K562 (cell line): ENCODE data around the gene PRKAA2. TPM values are rescaled to one million over a fixed set of nuclear protein-coding genes. Genes with fewer than 3 reads are reported as not detected.

Source experiments
- ATAC-seq: fragments of 200-7000 bp; cut with Tn5 transposase; 3 replicates; pipeline ENCODE4 v1.9.1; 2020; ENCODE audit warnings: moderate library complexity
- BruUV-seq: library from RNA; stranded (reverse); fragments of 400-500 nt; replicated peaks from 2 replicates; lab custom pipeline; 2021; lab: Mats Ljungman, UMichigan
- CTCF ChIA-PET: fragments of 300-600 bp; formaldehyde crosslinking; extraction: SDS; loops from one replicate; lab custom pipeline; 2021; ENCODE audit warnings: low intra/inter-chr PET ratio; lab: Yijun Ruan, JAX
- POLR2A ChIA-PET: fragments of 300-600, 350-650 bp; sonication (Branson Sonifier 250); formaldehyde crosslinking; extraction: SDS; loops from one replicate; lab custom pipeline; 2021; ENCODE audit warnings: antibody characterized with exemption, inconsistent platforms; lab: Yijun Ruan, JAX
- DNase-seq, 4 experiments: peaks; one replicate each; pipeline versions ENCODE4 v3.0.0 to v3.0.0-alpha.2; 2011 to 2018; ENCODE audit warnings: low spot score in 3 of 4, mixed read lengths in 3 of 4; ENCODE audit errors: extremely low read depth in 1 of 4
- FAIRE-seq: peaks from 2 replicates; lab custom pipeline; 2011; peaks lifted over from hg19 to GRCh38; lab: Jason Lieb, UNC
- H2AFZ ChIP-seq: 2 replicates; pipeline ENCODE4 v1.6.0; 2011; ENCODE audit warnings: low read depth, low read length, control low read depth, inconsistent platforms
- H3K27ac ChIP-seq: fragments of 200-600 bp; 3 replicates; pipeline ENCODE4 v1.8.0; 2011; ENCODE audit warnings: low read depth, mild to moderate bottlenecking, control low read depth, inconsistent platforms, low read length, moderate library complexity, mixed read lengths; ENCODE audit errors: extremely low read depth
- H3K27me3 ChIP-seq, 2 experiments: fragments of 300-600 bp in 1 of 2; 2 replicates in 1 of 2; 3 replicates in 1 of 2; pipeline versions ENCODE4 v1.6.0 to v1.8.0; 2011; ENCODE audit warnings: inconsistent platforms in 2 of 2, low read length in 2 of 2, mild to moderate bottlenecking in 1 of 2, mixed read lengths in 1 of 2, moderate library complexity in 1 of 2; ENCODE audit not compliant: control insufficient read depth in 2 of 2, insufficient read depth in 2 of 2
- H3K36me3 ChIP-seq: fragments of 300-600 bp; 3 replicates; pipeline ENCODE4 v1.8.0; 2011; ENCODE audit warnings: mild to moderate bottlenecking, low read length, inconsistent platforms; ENCODE audit not compliant: control insufficient read depth, insufficient read depth
- H3K4me1 ChIP-seq, 2 experiments: fragments of 200-600 bp in 1 of 2; replicated peaks in 1 of 2; 2 replicates in 1 of 2; 3 replicates in 1 of 2; pipeline versions ENCODE4 v1.5.1 to v1.8.0; 2011; ENCODE audit warnings: inconsistent platforms in 2 of 2, low read length in 2 of 2, mild to moderate bottlenecking in 1 of 2, mixed read lengths in 1 of 2, moderate library complexity in 1 of 2; ENCODE audit not compliant: control insufficient read depth in 2 of 2, insufficient read depth in 2 of 2
- H3K4me2 ChIP-seq: 2 replicates; pipeline ENCODE4 v1.6.1; 2011; ENCODE audit warnings: low read length, control low read depth, inconsistent platforms, mixed read lengths; ENCODE audit not compliant: insufficient read depth
- H3K4me3 ChIP-seq: fragments of 200-600 bp; sonication (generic), shearing (Covaris generic); 2 replicates; pipeline ENCODE4 v1.5.1; 2016; ENCODE audit warnings: control low read depth, inconsistent platforms
- H3K79me2 ChIP-seq: fragments of 200-600 bp; 3 replicates; pipeline ENCODE4 v1.8.0; 2011; ENCODE audit warnings: low read length, inconsistent platforms; ENCODE audit not compliant: control insufficient read depth, insufficient read depth
- H3K9ac ChIP-seq, 2 experiments: 2 replicates each; pipeline versions ENCODE4 v1.6.0 to v1.6.1; 2011; ENCODE audit warnings: low read depth in 2 of 2, low read length in 2 of 2, control low read depth in 1 of 2, inconsistent platforms in 1 of 2, mild to moderate bottlenecking in 1 of 2, mixed read lengths in 1 of 2; ENCODE audit not compliant: insufficient read depth in 1 of 2
- H3K9me1 ChIP-seq: one replicate; pipeline ENCODE4 v1.6.0; 2011; ENCODE audit warnings: inconsistent platforms, mild to moderate bottlenecking, low read length, moderate library complexity; ENCODE audit not compliant: control insufficient read depth, insufficient read depth
- H3K9me3 ChIP-seq: replicated peaks from 2 replicates; pipeline ENCODE4 v1.5.1; 2011; ENCODE audit warnings: low read depth, low read length, inconsistent platforms; ENCODE audit not compliant: control insufficient read depth, insufficient read depth
- H4K20me1 ChIP-seq: replicated peaks from 2 replicates; pipeline ENCODE4 v1.6.1; 2011; ENCODE audit warnings: low read length, inconsistent platforms, mixed read lengths; ENCODE audit not compliant: control insufficient read depth, insufficient read depth
- BHLHE40 ChIP-seq: IDR thresholded peaks from 2 replicates; pipeline ENCODE4 v1.6.1; 2011; ENCODE audit warnings: low read length, improper control_type of control experiment
- BRF2 ChIP-seq: IDR thresholded peaks from 3 replicates; pipeline ENCODE4 v1.6.1; 2011; ENCODE audit warnings: borderline replicate concordance, mild to moderate bottlenecking; ENCODE audit not compliant: insufficient read length, insufficient read depth
- EP400 ChIP-seq: fragments of 450-650 bp; IDR thresholded peaks from 2 replicates; pipeline ENCODE4 v1.6.1; 2017; ENCODE audit warnings: antibody characterized with exemption, mild to moderate bottlenecking, moderate library complexity
- HINFP ChIP-seq: fragments of 450-650 bp; conservative IDR thresholded peaks from 2 replicates; pipeline ENCODE4 v1.6.1; 2016; ENCODE audit warnings: missing genetic modification characterization, low read depth, mild to moderate bottlenecking, control low read depth, missing compliant biosample characterization
- MBD2 ChIP-seq: sonication (generic); IDR thresholded peaks from 2 replicates; pipeline ENCODE4 v1.6.1; 2016; ENCODE audit warnings: low read depth, borderline replicate concordance
- NFIX ChIP-seq: fragments of 250-450 bp; sonication (Bioruptor Pico); IDR thresholded peaks from 2 replicates; pipeline ENCODE4 v1.4.0; 2020; ENCODE audit warnings: low read depth, mild to moderate bottlenecking, moderate library complexity
- NKRF ChIP-seq: fragments of 450-650 bp; IDR thresholded peaks from 2 replicates; pipeline ENCODE4 v1.6.1; 2016; ENCODE audit warnings: borderline replicate concordance
- RCOR1 ChIP-seq, 2 experiments: IDR thresholded peaks; 2 replicates each; pipeline ENCODE4 v1.6.1; 2012; ENCODE audit warnings: low read depth in 2 of 2, low read length in 2 of 2, borderline replicate concordance in 1 of 2, improper control_type of control experiment in 1 of 2
- SIN3A ChIP-seq, 2 experiments: fragments of 150-350 bp in 1 of 2; IDR thresholded peaks; 2 replicates each; pipeline ENCODE4 v1.6.1; 2011 to 2016; ENCODE audit warnings: borderline replicate concordance in 2 of 2, low read depth in 2 of 2, low read length in 2 of 2, mild to moderate bottlenecking in 2 of 2, moderate library complexity in 2 of 2; ENCODE audit not compliant: control insufficient read depth in 1 of 2
- SMARCA5 ChIP-seq: fragments of 450-650 bp; IDR thresholded peaks from 2 replicates; pipeline ENCODE4 v1.6.1; 2016
- ZBTB12 ChIP-seq: fragments of 250-450 bp; sonication (Bioruptor Pico); IDR thresholded peaks from 2 replicates; pipeline ENCODE4 v1.4.0; 2020
- ZBTB34 ChIP-seq: fragments of 250-450 bp; sonication (Bioruptor Pico); IDR thresholded peaks from 2 replicates; pipeline ENCODE4 v1.8.0; 2021; ENCODE audit warnings: mild to moderate bottlenecking, moderate library complexity
- ZC3H8 ChIP-seq: fragments of 450-650 bp; IDR thresholded peaks from 2 replicates; pipeline ENCODE4 v1.6.1; 2017
- ZFPM2 ChIP-seq: fragments of 250-450 bp; sonication (Bioruptor Pico); IDR thresholded peaks from 2 replicates; pipeline ENCODE4 v1.5.1; 2022; ENCODE audit warnings: mild to moderate bottlenecking
- ZNF408 ChIP-seq: fragments of 250-450 bp; sonication (Bioruptor Pico); IDR thresholded peaks from 2 replicates; pipeline ENCODE4 v1.4.0; 2020; ENCODE audit warnings: low read depth, mild to moderate bottlenecking, moderate library complexity
- WGBS: fragments of 100-300 bp; shearing (Covaris generic); methylation state at CpG from one replicate; pipeline ENCODE4 v1.1.6; 2016; ENCODE audit warnings: low coverage, mixed read lengths; ENCODE audit not compliant: insufficient coverage; ENCODE audit errors: missing lambda C conversion rate; 5-methylcytosine and 5-hydroxymethylcytosine counted together
- in situ Hi-C: fragments of 300-500 bp; cut with MboI; formaldehyde crosslinking; loops from 4 replicates; pipeline ENCODE4 v1.15.0; 2018; ENCODE audit warnings: inconsistent platforms, mixed read lengths
- intact Hi-C: fragments of 100-400 bp; cut with micrococcal nuclease; formaldehyde crosslinking; loops from 2 replicates; pipeline ENCODE4 v1.14.2; 2022
- polyA plus RNA-seq, 8 experiments: library from polyadenylated mRNA; depleted of rRNA in 4 of 8; stranded (reverse) in 5 of 8; unstranded in 3 of 8; fragments of >200 nt; fragmentation: Nextera tagmentation in 2 of 8; fragmentation: Illumina TruSeq in 1 of 8; extraction: Ambion mirVana in 2 of 8; extraction: Trizol in 1 of 8; gene quantifications; 2 replicates each; pipeline versions ENCODE4 v1.2.1 to v1.2.3, GENCODE V29; 2011 to 2014; ENCODE audit warnings: inconsistent platforms in 1 of 8, missing spikeins in 1 of 8
- total RNA-seq, 7 experiments: library from RNA; depleted of rRNA in 6 of 7; stranded (reverse); fragments of >200 nt in 6 of 7; fragmentation: Illumina TruSeq in 2 of 7; extraction: Trizol in 2 of 7; gene quantifications; 2 replicates each; pipeline versions ENCODE4 v1.2.1 to v1.2.3, GENCODE V29; 2011 to 2021; ENCODE audit warnings: low replicate concordance in 1 of 7

PRKAA2 gene
- total and polyA plus RNA-seq, 9 of the 15 experiments (the other 6 are each of a cell fraction or from before 2014, with no cell fraction given), result 0.01 TPM; not detected in 8

GRCh38 chr1:56634981-56635380 is 10.1 kb upstream of the PRKAA2 start (continued):
- TF ChIP-seq ZBTB34 (CRISPR knock-in tag) (no peak), MBD2 (no peak), EP400 (no peak), SIN3A (IDR thresholded peaks at IDR 0.05; ENCODE audit: borderline replicate concordance in 2 of 2, control insufficient read depth in 1 of 2, low read depth in 2 of 2, low read length in 2 of 2) (no peak)
- TF ChIP-seq, all 486 proteins: peak for 0

- DNase-seq (no peak), ATAC-seq (no peak), FAIRE-seq (no peak)
- POLR2A ChIA-PET, result no interaction called here
- Histone ChIP-seq H3K4me2 (no peak overlapping the region), H3K4me1 (no peaks in the 10 kb centered on the region), H3K27ac (no peak overlapping the region), H3K79me2 (no peaks in the 10 kb centered on the region), H3K4me3 (no peak overlapping the region), H4K20me1 (no peaks in the 10 kb centered on the region), H2AFZ (no peak overlapping the region), H3K27me3 (no peaks in the 10 kb centered on the region), H3K9me1 (no peaks in the 10 kb centered on the region), H3K9me3 (no peaks in the 10 kb centered on the region), H3K36me3 (no peaks in the 10 kb centered on the region), H3K9ac (no peak overlapping the region)
- CTCF ChIA-PET, result no interaction called here
- no TSS peak for BruUV-seq
- in situ Hi-C loops, result no loop called here
- WGBS, result 0% methylated on average over 1 of the region's 1 CpG
- intact Hi-C loops, result no loop called here
- TF ChIP-seq HINFP (tag) (no peak), ZNF408 (CRISPR knock-in tag) (no peak), ZC3H8 (no peak), NKRF (no peak), BRF2 (no peak), BHLHE40 (no peak), ZFPM2 (CRISPR knock-in tag) (no peak), NFIX (CRISPR knock-in tag) (no peak), SMARCA5 (no peak), RCOR1 (IDR thresholded peaks at IDR 0.05; ENCODE audit: borderline replicate concordance in 1 of 2, low read depth in 2 of 2, low read length in 2 of 2) (no peak), ZBTB12 (CRISPR knock-in tag) (no peak)
Observed at GRCh38 chr1:56638248-56638647, 6.9 kb upstream of the PRKAA2 start.
